ENCODE results near the gene CNDP1. TPM values are rescaled to one million over a fixed set of nuclear protein-coding genes. Genes with fewer than 3 reads are reported as not detected.

The CNDP1 gene
- total and polyA plus RNA-seq, 4 donors, result 0.09 to 21.1 (median 5.8) TPM

- Histone ChIP-seq H3K27ac (ENCODE audit: low read depth in 1 of 2, low read length in 2 of 2) (no peak overlapping the region), H3K36me3 (ENCODE audit: control insufficient read depth in 4 of 4, insufficient read depth in 3 of 4, low read depth in 1 of 4, low read length in 3 of 4) (no peaks in the 10 kb centered on the region), H3K4me1 (ENCODE audit: control insufficient read depth in 4 of 4, insufficient read depth in 4 of 4, low read length in 3 of 4) (no peaks in the 10 kb centered on the region), H3K27me3 (ENCODE audit: control insufficient read depth in 4 of 4, insufficient read depth in 4 of 4, low read length in 3 of 4) (no peaks in the 10 kb centered on the region), H3K9me3 (ENCODE audit: control insufficient read depth in 4 of 4, low read length in 3 of 4) (no peaks in the 10 kb centered on the region), H3K4me3 (ENCODE audit: low read depth in 1 of 3, low read length in 3 of 3) (no peak overlapping the region), H3K9ac (ENCODE audit: low read depth in 1 of 2, low read length in 2 of 2) (no peak overlapping the region)
- 94% methylated on average over 7 of the region's 7 CpGs for WGBS
- no peak for DNase-seq (ENCODE audit: low spot score)
- no peak for TF ChIP-seq FOXA2 (IDR thresholded peaks at IDR 0.05)
- TF ChIP-seq TAF1 (conservative IDR thresholded peaks at IDR 0.05), result no peak
- TF ChIP-seq, protein P1, sequence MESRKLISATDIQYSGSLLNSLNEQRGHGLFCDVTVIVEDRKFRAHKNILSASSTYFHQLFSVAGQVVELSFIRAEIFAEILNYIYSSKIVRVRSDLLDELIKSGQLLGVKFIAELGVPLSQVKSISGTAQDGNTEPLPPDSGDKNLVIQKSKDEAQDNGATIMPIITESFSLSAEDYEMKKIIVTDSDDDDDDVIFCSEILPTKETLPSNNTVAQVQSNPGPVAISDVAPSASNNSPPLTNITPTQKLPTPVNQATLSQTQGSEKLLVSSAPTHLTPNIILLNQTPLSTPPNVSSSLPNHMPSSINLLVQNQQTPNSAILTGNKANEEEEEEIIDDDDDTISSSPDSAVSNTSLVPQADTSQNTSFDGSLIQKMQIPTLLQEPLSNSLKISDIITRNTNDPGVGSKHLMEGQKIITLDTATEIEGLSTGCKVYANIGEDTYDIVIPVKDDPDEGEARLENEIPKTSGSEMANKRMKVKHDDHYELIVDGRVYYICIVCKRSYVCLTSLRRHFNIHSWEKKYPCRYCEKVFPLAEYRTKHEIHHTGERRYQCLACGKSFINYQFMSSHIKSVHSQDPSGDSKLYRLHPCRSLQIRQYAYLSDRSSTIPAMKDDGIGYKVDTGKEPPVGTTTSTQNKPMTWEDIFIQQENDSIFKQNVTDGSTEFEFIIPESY (IDR thresholded peaks at IDR 0.05), result no peak
- TF ChIP-seq, protein P2, sequence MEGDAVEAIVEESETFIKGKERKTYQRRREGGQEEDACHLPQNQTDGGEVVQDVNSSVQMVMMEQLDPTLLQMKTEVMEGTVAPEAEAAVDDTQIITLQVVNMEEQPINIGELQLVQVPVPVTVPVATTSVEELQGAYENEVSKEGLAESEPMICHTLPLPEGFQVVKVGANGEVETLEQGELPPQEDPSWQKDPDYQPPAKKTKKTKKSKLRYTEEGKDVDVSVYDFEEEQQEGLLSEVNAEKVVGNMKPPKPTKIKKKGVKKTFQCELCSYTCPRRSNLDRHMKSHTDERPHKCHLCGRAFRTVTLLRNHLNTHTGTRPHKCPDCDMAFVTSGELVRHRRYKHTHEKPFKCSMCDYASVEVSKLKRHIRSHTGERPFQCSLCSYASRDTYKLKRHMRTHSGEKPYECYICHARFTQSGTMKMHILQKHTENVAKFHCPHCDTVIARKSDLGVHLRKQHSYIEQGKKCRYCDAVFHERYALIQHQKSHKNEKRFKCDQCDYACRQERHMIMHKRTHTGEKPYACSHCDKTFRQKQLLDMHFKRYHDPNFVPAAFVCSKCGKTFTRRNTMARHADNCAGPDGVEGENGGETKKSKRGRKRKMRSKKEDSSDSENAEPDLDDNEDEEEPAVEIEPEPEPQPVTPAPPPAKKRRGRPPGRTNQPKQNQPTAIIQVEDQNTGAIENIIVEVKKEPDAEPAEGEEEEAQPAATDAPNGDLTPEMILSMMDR (IDR thresholded peaks at IDR 0.05; ENCODE audit: low read depth, low read length, missing input control), result no peak
- no peak for TF ChIP-seq RXRA (IDR thresholded peaks at IDR 0.05)
Measured at GRCh38 chr18:74531043-74531442, 3.3 kb upstream of the CNDP1 start.

- Histone ChIP-seq H3K9me3 (ENCODE audit: control insufficient read depth in 4 of 4, low read length in 3 of 4) (no peaks in the 10 kb centered on the region), H3K27me3 (ENCODE audit: control insufficient read depth in 4 of 4, insufficient read depth in 4 of 4, low read length in 3 of 4) (no peaks in the 10 kb centered on the region), H3K4me1 (ENCODE audit: control insufficient read depth in 4 of 4, insufficient read depth in 4 of 4, low read length in 3 of 4) (no peaks in the 10 kb centered on the region), H3K9ac (ENCODE audit: low read depth in 1 of 2, low read length in 2 of 2) (no peak overlapping the region), H3K4me3 (ENCODE audit: low read depth in 1 of 3, low read length in 3 of 3) (no peak overlapping the region), H3K36me3 (ENCODE audit: control insufficient read depth in 4 of 4, insufficient read depth in 3 of 4, low read depth in 1 of 4, low read length in 3 of 4) (no peaks in the 10 kb centered on the region), H3K27ac (ENCODE audit: low read depth in 1 of 2, low read length in 2 of 2) (no peak overlapping the region)
- TF ChIP-seq HNF4A (conservative IDR thresholded peaks at IDR 0.05), result no peak
- no peak for TF ChIP-seq MAX (IDR thresholded peaks at IDR 0.05)
- no peak for TF ChIP-seq HNF4G (IDR thresholded peaks at IDR 0.05)
- TF ChIP-seq FOXA2 (IDR thresholded peaks at IDR 0.05), result no peak
- TF ChIP-seq, protein P3, sequence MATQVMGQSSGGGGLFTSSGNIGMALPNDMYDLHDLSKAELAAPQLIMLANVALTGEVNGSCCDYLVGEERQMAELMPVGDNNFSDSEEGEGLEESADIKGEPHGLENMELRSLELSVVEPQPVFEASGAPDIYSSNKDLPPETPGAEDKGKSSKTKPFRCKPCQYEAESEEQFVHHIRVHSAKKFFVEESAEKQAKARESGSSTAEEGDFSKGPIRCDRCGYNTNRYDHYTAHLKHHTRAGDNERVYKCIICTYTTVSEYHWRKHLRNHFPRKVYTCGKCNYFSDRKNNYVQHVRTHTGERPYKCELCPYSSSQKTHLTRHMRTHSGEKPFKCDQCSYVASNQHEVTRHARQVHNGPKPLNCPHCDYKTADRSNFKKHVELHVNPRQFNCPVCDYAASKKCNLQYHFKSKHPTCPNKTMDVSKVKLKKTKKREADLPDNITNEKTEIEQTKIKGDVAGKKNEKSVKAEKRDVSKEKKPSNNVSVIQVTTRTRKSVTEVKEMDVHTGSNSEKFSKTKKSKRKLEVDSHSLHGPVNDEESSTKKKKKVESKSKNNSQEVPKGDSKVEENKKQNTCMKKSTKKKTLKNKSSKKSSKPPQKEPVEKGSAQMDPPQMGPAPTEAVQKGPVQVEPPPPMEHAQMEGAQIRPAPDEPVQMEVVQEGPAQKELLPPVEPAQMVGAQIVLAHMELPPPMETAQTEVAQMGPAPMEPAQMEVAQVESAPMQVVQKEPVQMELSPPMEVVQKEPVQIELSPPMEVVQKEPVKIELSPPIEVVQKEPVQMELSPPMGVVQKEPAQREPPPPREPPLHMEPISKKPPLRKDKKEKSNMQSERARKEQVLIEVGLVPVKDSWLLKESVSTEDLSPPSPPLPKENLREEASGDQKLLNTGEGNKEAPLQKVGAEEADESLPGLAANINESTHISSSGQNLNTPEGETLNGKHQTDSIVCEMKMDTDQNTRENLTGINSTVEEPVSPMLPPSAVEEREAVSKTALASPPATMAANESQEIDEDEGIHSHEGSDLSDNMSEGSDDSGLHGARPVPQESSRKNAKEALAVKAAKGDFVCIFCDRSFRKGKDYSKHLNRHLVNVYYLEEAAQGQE (IDR thresholded peaks at IDR 0.05), result no peak
- TF ChIP-seq TAF1 (conservative IDR thresholded peaks at IDR 0.05), result no peak
- no peak for TF ChIP-seq EGR1 (IDR thresholded peaks at IDR 0.05; ENCODE audit: low read depth in 2 of 2)
- TF ChIP-seq FOXA1 (IDR thresholded peaks at IDR 0.05), result no peak
- TF ChIP-seq GABPA (IDR thresholded peaks at IDR 0.05 in 1 of 2, conservative IDR thresholded peaks at IDR 0.05 in 1 of 2), result no peak
- no peak for TF ChIP-seq YY1 (IDR thresholded peaks at IDR 0.05)
- TF ChIP-seq JUND (IDR thresholded peaks at IDR 0.05), result no peak
- DNase-seq (ENCODE audit: low spot score), result no peak
- WGBS, result 80% methylated on average over 9 of the region's 9 CpGs
Measured at GRCh38 chr18:74532511-74533025, 1.7 kb upstream of the CNDP1 start.
